ENCODE measurements around the gene NACC2. TPM values are rescaled to one million over a fixed set of nuclear protein-coding genes. Genes with fewer than 3 reads are reported as not detected.

NACC2 gene
- total and polyA plus RNA-seq, 2 of the 8 experiments (the other 6 are each of a cell fraction or from before 2014, with no cell fraction given), result 8.3 to 14.0 TPM

DNA sequence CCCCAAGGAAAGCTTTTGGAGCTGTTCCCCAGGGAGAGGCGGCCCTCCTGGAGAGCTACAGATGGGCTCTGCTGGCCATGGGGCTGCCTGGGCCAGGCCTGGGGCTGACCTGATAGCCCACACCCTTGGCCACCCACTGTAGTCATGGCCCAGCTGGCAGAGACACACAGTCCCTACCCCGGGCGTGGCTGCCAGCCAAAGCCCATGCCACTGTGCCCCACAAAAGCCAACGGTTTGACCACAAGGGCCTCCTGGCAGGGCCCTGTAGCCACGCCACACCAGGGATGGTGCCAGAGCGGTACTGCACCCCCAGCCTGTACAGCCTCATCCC, 15.2 kb downstream of the NACC2 start (continued):
- no peak for TF ChIP-seq CHD2 (IDR thresholded peaks at IDR 0.05; ENCODE audit: low read length)
- TF ChIP-seq EP300 (IDR thresholded peaks at IDR 0.05; ENCODE audit: borderline replicate concordance in 1 of 2, low read depth in 2 of 2, low read length in 2 of 2), result no peak
- no peak for TF ChIP-seq NANOG (IDR thresholded peaks at IDR 0.05; ENCODE audit: insufficient read depth, low read depth, low read length, poor library complexity, severe bottlenecking)
- no peak for TF ChIP-seq RNF2 (IDR thresholded peaks at IDR 0.05; ENCODE audit: borderline replicate concordance, low read depth, low read length, missing control alignments, poor library complexity, severe bottlenecking)
